Lung microvascular endothelial cell (primary cell): ENCODE results near the gene PTPRN2. TPM values are rescaled to one million over a fixed set of nuclear protein-coding genes. Genes with fewer than 3 reads are reported as not detected.

Experiments used
- DNase-seq, 2 donors: peaks; one replicate each; pipeline versions ENCODE4 v3.0.0 to v3.0.0-alpha.2; 2010; ENCODE audit warnings: low read depth in 2 of 2
- total RNA-seq: library from RNA; depleted of rRNA; stranded (reverse); fragments of >200 nt; gene quantifications from 2 replicates; pipeline ENCODE4 v1.2.1, GENCODE V29; 2014

Gene PTPRN2
- total RNA-seq, 1 donor from 2014 or later, result 4.6 TPM

DNA sequence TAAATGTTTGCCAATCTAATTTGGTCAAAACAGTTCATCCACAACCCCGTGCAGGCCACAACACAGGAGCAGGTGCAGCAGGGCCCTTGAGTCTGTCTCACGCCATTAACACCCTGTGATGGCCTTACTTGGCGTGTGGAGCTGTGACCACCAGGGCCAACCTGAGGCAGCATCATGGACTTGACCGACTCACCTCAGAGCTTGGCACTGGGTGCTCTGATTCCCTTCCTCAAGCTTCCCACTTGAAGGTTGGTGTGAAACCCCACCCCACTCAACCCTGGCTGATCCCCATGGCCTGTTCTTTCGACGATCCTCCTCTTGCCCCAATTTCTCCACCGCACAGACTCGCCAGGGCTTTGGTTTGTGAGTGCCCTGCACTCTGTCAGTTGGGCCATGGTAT, 623.1 kb downstream of the PTPRN2 start:
- no peak for DNase-seq

DNA sequence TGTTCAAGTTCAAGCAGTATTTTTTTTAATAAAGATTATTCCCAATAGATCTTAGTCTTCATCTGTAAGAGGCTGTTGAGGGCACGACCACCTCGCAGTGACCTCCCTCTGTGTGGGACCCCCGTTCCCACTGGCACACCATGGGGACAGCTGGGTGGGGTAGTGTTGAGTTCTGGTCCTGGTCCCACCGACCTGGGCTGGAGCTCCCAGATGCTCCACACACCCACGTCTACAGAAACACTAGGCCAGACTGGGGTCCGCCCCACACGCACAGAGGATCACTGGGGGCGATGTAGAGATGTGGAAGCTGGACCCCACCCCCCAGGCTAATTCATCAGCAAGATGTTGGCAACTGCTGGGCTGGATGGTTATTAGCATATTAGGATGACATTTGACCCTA, 623.6 kb downstream of the PTPRN2 start:
- DNase-seq, result no peak

DNA sequence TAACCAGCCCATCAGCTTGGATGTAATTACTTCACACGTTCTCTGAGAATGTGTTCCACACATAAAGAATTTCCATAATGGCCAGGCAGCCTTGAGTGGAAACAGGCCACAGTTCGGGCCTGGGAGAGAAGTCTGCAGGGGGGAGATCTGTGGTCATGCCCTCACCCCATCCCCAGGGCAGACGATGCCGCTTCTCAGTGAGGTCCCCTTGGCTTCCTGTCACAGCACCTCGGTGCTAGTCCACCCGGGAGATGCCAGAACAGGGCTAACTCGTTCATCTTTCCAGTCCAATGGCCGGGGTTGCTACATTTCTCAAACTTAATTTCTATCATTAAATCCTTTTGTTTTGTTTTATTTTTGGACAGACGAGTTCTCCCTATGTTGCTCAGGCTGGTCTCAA, 624.1 kb downstream of the PTPRN2 start:
- DNase-seq, result no peak

DNA sequence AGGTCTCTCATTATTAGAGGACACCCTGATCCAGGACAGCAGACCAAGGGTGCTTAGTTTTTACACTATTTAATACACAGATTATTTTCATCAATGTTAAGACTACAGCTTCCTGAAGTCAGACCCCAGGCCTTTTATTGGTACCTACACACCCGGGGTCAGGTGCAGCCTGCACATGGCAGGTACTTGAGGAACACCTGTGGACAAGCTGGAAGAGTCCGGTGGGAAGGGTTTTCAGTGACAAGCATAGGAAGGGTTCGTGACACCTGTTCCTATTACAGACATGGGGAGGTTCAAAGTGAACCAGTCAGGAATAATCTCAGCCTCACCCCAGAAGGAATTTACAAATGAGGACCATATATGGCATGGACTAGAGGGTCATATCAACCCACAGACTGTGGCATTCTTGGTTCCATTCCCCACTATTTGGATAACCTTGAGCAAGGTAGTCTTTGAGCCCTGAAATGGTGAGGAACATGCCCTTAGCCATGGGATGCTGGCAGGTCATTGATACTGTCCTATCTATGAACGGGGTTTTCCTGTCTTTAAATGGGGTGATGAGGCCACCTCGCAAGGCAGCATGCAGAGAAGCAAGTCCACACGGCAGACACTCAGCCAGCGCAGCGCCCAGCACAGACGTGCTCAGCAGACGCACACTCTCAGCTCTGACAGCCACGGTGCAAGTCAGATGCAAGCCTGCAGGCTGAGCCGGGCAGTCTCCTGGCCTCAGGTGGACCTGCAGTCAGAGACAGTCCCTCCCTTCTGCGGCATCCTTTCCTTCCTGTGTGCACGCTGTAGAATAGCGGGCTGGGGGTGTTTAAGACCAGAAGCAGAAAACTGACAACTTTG, 624.9 kb downstream of the PTPRN2 start:
- no peak for DNase-seq

DNA sequence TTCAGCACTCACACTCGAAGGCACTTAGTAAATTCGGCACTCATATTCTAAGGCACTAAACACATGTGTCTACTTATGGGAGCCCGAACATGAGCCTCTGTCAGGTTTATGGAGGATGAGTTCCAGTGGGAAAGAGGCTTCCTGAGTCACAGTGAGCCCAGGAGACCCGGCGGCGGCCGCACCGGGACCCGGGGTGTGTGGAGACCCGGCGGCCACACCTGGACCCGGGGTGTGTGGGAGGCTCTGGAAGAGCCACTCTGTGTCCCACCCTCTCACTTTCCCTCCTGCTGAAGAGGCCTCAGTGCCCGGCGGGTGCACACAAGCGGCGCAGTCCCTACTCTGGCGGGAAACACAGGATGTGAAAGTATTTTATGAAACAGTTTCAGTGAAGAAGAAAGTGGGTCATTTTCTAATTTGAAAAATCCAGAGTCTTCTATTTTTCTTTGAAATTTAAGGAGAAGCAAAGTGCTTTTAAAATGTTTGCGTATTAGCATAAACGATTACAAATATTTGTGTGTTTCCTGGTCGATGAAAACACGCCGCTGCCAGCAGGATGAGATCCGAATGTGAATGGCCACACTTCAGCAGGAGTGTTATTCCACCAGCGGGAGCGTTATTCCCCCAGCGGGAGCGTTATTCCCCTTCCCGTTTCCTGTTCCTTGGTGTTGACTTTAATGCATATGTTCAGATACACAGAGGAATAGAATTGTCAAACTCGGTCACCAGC, 625.7 kb downstream of the PTPRN2 start:
- DNase-seq, result no peak

DNA sequence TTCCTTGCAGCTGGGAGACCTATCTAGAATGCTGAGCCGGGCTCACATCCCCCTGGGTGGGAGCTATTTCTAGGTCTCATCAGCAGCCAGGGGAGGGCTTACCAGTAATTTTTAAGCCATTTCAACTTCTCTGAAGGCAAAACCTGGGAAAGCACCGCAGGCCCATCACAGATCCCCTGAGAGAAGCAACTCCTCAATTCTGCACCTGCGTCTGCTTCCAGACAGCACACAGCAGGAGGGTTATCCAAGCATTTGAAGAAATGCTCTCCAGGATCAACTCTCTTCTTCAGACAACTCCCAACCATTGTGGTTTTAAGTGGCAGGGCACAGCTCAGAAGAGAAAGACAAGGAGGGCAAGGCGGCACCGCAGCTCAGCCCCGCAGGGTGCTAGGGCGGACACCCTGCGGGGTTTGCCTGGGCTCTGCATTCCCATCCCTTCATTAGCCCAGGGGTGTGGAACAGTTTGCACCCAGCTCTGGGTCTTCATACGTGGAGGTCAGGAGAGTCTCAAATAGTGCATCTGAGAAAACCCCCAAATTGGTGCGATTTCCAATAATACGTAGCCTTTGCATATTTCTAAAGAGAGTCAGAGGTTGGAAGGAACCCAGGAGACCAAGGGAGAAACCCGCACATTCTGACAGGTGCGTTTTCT, 632.1 kb downstream of the PTPRN2 start:
- no peak for DNase-seq

DNA sequence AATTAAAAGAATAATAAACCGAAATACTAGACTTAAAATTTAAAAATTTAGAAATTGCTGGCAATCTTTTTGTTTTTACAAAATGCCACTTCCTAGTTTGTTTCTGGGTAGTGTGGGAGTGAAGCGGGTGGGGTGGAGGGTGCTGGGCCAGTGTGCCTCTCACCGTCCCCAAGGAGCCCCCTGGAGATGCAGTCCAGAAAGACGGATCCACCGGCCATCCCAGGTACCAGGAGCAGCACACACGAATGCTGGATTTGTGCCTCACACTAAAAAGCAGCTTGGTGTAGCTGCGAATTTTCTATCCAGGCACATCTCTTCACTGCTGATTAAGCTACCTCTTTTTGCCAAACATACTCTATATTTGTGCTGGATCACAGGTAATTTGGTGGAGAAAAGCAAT, 632.7 kb downstream of the PTPRN2 start:
- no peak for DNase-seq

DNA sequence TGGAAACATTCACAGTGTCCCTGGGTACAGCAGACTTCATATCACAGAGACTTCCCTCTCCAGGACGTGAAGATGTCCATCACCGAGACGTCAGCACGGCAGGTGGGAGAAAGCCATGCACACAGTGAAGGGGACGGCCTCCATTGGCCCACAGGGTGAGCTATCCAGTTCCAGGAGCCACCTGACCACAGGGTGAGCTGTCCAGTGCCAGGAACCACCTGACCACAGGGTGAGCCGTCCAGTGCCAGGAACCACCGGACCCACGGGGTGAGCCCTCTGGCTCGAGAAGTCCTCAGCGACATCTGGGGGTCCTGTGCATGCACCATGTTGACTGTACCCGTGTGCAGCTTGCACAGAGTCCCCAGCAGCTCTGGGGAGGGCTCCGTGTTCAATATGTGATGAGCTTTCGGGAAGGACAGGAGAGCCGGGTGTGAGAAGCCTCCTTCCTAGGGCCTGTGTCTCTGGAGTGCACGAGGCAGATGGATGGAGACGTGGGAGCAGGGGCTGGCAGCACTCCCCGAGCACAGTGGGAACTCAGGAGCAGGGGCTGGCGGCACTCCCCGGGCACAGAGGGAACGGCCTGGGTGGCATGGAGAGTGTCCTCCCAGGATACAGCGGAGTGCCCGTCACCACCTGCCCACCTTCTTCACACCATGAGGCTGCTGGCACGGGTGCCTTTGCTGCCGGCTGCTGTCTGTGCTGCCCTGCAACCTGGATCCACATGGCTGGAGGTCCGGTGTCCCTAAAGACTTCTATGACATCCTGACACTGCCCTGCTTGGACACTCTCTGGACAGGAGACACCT, 634.6 kb downstream of the PTPRN2 start:
- no peak for DNase-seq

DNA sequence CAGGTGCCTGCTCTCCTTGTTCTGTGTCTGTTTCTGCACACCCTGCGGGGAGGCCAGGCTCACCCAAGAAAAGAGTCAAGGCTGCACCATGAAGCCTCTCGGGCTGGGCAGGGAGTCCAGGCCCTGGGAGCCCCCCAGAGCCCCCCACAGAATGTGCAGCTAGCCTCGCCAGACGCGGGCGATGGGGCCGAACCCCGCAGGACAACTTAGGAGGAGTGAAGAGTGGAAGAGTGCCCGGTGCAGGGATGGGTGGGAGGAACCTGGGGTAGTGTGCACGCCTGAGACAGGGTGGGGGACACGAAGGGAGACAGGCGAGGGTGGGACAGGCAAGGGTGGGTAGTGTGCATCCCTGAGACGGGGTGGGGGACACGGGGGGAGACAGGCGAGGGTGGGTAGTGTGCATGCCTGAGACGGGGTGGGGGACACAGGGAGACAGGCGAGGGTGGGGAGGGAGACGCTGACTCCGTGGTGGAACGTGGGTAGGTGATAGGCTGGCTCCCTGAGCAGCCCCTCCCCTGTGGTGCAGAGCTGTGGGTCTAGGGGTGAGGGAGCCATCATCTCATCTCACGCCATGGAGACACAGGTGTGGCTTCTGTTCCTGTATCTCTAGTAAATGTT, 635.5 kb downstream of the PTPRN2 start:
- DNase-seq, result no peak

DNA sequence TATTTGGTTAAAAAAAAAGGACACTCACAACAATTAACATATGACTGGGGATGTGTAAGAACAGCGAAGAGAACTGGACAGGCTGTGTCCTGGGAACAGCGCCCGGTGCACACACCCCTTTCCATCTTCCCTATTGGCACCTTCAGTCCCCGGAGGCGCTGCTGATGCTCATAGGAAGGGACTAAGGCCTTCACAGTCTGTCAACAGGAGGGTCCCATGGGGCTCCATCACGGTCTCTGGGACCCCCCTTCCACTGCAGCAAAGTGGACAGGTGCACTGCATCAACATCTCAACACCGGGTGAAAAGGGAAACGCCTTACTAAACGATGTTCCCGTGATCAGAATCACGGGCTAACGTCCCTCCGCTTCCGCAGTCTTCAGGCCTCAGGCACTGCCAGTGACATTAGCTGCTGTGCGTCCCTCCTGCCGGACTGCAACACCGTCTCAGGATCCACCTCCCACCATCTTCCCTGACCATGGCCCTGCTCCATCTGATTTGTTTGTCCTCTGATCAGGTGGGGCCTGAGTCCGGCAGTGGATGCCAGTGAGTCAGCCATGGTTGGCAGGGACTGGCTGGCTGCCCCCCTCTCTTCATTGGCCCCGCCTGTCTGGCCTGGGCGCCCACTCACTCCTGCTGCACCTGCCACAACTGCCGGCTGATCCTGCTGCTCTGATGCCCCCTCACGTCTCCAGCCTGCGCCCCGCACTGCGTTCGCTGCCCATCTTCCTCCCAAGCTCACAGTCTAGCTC, 636.1 kb downstream of the PTPRN2 start:
- no peak for DNase-seq

DNA sequence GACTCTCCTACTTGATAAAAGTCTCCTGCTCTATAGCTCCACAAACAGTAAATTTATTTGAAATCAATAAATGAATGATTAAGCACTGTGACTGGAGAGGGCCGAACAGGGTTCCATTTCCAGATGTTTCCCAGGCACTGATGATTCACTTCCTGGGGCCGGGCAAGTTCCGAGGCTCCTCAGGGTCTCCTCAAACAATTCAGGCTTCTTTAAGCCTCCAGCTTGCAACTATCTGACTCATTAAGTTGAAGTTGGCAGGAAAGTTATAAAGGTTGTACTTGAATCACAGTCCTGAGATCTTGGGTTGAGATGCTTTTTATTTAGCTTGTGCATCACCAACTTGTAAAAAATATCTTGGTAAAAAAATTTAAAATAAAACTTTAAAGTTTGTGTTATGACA, 637.9 kb downstream of the PTPRN2 start:
- no peak for DNase-seq

DNA sequence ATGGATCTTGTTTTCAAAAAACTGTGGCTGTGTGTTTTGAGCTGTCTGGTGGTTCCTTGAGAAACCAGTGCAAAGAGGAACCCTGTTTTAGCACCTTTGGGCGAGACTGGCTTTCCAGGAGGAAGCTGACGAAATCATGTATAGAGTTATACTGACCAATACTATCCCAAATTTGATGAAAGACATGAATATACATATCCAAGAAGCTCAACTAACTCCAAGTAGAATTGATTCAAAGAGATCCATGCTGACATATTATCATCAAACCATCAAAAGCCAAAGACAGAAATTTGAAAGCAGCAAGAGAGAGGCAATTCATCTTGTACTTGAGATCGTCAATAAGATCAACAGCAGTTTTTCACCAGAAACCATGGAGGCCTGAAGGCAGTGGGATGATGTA, 640.1 kb downstream of the PTPRN2 start:
- no peak for DNase-seq

DNA sequence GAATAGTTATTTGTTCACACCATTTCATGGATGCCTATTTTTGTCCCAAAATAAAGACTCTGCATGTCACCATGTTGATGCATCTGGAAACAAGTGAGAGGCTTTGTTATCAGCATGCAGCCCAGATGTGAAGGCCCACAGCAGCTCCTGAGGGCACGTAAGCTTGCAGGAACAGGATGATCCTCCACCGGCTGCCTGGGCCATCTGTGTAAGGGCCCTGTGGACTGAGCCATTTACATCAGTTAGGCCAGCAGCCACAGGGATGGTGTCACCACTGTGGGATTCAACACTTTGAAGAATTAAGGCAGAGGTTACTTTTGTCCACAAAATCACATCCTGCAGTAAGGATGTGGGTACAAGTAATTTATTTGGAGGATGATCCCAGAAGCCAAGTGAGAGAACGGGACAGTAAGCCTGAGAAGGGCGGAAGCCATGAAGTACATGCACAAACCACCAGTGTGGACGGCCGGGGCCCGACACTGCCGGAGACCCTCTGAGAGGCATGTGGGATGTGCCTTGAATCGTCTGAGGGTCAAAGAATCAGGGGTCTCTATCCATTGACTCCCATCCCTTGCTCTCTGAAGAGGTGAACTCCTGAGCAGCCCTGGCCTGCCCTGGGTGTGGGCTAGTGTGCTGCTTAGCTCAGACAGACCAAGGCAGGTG, 641.1 kb downstream of the PTPRN2 start:
- no peak for DNase-seq

DNA sequence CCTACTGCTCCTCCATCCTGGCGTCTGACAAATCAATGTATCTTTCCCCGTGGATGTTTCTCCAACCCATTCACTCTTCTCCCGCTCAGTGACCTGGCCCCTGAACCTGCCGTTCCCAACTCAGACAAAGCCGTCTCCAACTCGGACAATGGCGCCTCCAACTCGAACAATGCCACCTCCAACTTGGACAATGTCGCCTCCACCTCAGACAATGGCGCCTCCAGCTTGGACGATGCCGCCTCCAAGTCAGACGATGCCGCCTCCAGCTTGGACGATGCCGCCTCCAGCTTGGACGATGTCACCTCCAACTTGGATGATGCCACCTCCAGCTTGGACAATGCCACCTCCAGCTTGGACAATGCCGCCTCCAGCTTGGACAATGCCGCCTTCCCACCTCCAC, 642.2 kb downstream of the PTPRN2 start:
- DNase-seq, result no peak

DNA sequence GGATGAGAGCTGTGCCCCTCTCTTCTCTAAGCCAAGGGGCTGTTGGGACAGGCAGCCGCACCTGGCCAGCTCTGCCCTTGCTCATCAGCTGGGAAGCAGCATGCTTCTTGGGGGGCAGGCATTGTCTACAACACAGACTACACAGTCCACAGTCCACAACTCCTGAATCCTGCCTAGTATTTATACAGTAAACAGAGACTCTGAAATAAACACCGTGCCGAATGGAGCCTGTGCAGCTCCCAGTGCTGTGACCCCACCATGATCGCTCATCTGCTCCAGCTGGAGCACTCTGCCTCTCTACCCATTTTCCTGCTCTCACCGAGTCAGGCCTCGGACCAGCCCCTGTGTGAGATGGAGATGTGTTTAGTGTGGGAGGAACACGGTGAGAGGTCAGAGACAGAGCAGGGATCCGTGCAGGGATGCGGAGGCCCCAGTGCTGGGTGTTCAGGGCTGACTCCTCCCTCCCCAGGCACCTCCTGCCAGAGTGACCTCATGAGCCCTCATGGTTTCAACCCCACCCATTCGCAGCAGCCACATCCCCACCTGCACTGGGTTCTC, 642.8 kb downstream of the PTPRN2 start:
- DNase-seq, result no peak

DNA sequence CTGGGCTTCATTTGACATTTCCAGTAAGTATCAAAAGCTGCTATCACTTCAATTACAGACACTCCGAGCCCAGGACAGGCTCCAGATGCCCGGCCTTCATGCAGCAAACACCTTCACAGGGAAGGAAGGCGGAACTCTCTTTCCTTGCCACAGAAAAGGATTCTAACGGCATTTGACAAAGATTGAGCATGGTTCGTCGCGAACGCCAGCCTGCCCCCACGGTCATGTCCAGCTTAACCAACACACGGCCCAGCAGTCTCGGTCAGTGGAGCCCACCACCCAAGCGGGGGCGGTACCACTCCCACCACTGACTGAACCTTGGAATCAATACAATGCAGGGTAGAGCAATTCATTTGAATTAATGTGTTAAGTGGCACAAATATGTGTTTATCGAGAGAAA, 643.6 kb downstream of the PTPRN2 start:
- DNase-seq, result no peak

DNA sequence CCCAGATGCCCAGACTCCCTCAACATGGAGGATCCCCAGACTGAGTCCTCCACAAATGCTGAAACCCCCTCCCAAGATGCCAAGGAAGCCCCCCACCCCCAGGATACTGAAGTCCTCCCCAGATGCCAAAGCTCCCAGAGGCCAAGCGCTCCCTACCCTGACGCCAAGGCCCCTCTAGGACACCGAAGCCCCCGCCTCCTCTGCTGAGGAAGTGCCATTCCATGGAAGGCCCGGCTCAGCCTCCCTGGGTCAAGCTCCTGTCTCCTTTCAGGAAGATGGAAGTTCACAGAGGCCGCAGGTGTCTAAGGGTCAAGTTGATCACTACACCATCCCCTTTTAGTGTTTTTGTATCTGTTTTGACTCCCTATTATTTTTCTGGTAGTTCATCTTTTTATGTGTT, 644.1 kb downstream of the PTPRN2 start:
- no peak for DNase-seq

DNA sequence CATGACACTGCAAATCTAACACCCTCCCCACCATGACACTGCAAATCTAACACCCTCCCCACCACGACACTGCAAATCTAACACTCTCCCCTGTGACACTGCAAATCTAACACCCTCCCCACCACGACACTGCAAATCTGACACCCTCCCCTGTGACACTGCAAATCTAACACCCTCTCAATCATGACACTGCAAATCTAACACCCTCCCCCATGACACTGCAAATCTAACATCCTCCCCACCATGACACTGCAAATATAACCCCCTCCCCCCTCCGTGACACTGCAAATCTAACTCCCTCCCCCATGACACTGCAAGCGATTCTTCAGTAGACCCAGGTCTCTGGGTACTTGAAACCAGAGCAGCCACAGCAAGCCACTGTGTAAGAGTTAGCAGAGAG, 646.4 kb downstream of the PTPRN2 start:
- DNase-seq, result no peak

DNA sequence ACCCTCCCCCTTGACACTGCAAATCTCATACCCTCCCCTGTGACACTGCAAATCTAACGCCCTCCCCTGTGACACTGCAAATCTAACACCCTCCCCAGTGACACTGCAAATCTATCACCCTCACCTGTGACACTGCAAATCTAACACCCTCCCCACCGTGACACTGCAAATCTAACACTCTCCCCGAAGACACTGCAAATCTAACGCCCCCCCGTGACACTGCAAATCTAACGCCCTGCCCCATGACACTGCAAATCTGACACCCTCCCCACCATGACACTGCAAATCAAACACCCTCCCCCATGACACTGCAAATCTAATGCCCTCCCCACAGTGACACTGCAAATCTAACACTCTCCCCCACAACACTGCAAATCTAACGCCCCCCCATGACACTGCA, 647.1 kb downstream of the PTPRN2 start:
- DNase-seq, result no peak

DNA sequence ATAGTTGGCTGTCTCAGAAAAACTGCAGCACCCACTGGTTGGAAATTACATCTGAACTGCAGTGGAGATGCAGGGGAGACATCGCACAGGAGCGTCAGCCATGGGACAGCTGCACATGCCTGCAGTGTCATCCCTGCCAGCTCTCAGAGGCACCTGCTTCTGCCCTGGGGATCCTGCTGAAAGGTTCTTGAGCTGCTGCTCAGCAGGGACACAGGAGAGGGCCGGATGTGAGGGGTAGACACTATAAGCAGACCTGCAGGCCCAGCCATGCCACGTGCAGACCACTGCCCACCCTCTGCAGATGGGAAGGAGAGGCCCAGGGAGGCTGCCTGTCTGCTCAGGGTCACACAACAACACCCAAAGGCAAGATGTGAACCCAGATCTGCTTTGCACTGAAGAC, 649.4 kb downstream of the PTPRN2 start:
- no peak for DNase-seq
